HuH-7 (cell line): ENCODE measurements around the gene IFIT2.
"Not testable (repeated sequence)": the region's sequence is repeated elsewhere in the genome, so short reads cannot be mapped to it uniquely, and the experiment has no call there.

ENCODE experiments used
- DNase-seq: peaks from one replicate; pipeline ENCODE4 v3.0.0; 2011; ENCODE audit warnings: low spot score

Gene IFIT2, protein sequence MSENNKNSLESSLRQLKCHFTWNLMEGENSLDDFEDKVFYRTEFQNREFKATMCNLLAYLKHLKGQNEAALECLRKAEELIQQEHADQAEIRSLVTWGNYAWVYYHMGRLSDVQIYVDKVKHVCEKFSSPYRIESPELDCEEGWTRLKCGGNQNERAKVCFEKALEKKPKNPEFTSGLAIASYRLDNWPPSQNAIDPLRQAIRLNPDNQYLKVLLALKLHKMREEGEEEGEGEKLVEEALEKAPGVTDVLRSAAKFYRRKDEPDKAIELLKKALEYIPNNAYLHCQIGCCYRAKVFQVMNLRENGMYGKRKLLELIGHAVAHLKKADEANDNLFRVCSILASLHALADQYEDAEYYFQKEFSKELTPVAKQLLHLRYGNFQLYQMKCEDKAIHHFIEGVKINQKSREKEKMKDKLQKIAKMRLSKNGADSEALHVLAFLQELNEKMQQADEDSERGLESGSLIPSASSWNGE

DNA sequence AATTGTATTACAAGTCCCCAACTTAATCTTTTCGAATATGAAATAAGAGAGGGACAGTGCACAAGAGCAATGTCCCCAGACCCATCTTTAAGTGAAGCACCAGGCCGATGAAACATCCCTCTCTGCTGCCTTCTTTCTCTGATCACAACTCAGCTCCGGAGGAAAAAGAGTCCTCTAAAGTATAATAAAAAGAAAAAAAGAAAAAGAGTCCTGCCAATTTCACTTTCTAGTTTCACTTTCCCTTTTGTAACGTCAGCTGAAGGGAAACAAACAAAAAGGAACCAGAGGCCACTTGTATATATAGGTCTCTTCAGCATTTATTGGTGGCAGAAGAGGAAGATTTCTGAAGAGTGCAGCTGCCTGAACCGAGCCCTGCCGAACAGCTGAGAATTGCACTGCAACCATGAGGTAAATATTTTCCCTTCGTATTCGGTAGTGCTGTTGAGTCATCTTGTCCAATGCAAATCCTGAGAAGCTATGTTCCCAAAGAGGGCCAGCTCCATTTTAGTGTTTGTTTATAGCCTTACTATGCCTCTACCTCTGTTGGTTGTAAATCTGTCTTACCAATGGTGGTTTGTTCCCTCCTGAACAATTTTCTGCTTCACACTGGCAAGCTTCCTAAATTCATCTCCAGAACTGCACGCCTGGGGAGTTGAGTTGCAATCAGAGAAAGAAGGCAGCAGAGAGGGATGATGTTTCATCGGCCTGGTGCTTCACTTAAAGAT, at the start of gene IFIT2:
Gene IFIT2 (plus strand): TSS at position 326 of the 725 bp plus-strand sequence. CDS start 78 bp downstream, at position 404.
- DNase-seq, result no peak

DNA sequence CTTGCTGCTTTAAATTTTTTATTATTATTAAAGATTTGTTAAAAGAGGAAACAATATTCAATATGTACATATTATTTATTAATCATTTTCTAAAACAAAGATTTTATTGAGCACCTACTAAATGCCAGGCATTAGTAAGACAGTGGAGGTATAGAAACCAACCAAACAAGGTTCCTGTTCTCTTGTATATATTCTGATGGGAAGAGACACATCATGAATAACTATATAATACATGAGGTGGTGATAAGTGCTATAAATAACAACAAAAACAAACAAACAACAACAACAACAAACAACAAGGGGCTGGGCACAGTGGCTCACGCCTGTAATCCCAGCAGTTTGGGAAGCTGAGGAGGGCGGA, 49.6 kb upstream of the IFIT2 start:
- no peak for DNase-seq

DNA sequence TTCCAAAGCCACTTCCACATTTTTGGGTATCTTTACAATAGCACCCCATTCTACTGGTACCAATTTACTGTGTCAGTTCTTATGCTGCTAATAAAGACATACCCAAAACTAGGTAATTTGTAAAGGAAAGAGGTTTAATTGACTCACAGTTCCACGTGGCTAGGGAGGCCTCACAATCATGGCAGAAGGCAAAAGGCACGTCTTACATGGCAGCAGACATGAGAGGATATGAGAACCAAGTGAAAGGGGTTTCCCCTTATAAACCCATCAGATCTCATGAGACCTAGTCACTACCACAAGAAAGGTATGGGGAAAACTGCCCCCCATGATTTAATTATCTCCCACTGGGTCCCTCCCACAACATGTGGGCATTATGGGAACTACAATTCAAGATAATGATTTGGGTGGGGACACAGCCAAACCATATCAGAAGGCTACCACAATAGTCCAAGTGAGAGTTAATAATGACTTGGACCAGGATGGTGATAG, 46.7 kb upstream of the IFIT2 start:
- not testable (repeated sequence) for DNase-seq

DNA sequence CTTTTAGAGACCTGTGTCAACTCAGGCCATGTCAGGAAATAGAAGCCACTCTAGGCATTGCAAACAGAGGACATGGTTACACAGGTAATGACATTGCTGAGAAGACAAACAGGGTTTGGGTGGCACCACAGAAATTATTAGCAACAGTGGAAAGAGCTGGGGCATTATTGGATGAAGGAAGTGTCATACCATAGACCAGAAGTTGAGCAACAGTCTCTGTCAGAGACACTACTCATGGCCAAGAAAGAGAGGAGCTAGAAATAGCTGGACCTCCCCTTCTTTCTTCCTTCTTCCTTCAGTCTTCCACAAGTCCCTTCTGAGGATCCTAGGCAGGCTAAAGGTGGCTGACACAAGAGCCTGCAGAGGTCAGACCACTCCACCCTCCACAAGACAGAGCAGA, 46.1 kb upstream of the IFIT2 start:
- DNase-seq, result no peak

DNA sequence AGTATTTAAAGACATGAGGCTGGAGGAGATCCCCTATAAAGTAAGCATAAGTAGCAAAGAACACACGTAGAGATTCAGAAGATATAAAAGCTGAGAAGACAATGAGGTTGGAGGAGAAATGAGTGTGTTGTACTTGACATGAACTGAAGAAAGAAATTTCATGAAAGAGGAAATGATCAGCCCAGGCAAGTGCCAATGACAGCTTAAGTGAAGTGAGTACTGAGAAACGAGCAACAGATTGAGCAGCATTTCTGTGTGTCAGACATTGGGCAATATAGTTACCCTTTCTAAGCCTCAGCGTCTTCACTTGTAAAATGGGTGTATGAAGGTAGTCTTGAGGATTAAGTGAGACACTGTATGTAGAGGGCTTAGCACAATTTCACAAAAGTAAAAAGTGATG, 45.5 kb upstream of the IFIT2 start:
- no peak for DNase-seq

DNA sequence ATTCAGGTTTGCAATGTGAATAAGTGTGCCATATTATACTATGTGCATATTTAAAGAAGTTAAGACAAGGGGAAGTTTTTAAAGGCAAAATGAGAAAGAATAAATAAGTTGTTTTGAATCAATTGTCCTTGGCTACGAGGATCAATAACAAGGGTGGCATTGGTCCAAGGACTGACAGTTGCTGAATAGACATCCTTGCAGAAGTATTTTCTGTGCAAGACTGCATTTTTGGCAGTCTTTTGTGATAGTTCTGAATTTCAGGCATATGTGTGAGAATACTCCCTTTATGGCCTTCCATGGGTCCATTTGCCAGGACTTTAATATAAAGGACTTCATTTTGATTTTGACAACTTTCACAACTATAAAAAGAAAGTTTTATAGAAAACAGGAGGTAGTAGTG, 44.9 kb upstream of the IFIT2 start:
- no peak for DNase-seq

DNA sequence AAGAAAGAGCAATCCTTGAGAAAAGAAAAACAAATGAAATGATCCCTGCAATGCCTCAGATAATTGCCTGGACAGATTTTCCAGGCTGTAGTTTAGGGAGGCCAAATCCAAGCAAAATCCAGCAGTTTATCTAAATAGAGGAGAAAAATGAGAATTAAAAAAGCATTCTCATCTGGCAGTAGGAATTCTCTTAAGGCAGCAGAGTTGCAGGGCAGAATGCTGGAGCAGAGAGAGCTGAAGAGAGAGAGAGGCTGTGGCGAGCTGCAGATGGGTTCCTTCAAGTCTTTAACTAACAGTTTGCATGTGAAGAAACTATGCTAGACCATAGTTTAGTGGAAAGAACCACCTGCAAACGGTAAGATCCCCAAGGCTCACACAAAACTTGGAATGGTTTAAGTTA, 44.3 kb upstream of the IFIT2 start:
- DNase-seq, result no peak

DNA sequence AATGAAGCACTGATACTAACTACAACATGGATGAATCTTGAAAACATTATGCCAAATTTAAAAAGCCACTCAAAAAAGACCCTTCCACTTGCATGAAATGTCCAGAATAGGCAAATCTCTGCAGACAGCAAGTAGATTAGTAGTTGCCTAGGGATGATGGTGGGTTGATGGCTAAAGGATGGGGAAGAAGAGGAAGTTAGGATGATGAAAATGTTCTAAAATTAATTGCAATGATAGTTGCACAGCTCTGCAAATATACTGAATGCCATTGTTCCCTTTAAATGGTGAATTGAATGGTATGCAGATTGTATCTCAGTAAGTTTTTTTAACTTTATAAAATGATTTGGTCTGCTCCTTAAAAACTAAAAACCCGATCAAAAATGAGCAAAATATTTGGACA, 43.0 kb upstream of the IFIT2 start:
- no peak for DNase-seq

DNA sequence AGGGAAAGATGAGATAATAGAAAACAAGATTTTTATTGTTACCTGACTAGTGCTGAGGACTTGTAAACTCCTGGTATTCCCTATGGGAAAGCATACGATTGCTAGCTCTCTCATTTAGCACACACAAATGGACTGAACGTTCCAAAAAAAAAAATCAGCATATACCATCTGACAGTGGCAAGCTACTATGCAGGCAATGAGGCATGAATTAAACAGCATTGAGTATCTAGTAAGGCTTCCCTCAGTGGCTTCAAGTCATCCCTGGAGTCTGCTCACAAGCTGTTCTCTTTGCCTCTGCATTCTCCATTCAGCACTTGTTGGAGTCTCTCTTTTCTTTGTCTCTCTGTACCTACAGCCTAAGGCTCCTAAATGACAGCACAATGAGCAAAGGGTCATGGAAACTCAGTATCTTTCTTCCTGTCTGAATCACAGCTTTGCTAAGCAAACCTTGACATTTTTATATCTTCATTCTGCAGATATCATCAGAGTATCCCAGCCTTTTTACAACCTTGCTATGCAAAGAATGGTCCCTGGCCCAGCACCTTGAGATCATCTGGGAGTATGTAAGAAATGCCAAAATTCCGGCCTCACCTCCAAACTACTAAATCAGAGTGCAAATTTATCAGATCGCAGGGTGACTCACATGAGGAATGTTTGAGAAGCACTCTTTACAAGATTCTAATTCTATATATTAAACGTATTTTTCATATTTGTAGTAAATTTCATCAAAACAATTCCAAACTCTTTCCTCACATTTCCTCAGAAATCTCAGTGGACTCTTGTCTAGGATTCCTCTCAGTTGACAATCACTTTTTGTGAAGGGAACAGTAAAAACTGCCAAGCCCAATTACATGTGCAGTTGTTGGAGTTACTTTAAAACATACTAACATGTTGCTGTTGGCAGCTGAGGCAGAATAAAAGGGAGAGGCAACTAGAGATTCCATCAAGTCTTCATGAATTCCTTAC, 39.5 kb upstream of the IFIT2 start:
- no peak for DNase-seq

DNA sequence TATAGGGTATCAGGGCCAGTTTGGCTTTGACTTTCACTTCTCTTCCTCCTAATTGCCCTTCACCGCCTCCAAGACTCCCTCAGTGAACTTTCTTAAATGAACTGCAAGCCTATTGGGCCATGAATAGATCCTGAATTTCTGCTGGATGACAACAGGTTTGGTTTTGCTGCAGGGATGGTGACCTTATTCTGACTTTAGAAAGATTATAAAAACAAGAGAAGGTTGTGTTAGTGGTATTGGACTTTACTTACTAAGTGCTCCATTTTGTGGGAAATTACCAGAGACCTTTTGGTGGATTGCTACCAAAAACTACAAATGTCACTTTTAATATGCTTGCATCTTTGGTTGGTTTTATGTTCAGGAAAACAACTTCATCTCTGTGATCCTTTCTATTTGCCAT, 38.8 kb upstream of the IFIT2 start:
- no peak for DNase-seq

DNA sequence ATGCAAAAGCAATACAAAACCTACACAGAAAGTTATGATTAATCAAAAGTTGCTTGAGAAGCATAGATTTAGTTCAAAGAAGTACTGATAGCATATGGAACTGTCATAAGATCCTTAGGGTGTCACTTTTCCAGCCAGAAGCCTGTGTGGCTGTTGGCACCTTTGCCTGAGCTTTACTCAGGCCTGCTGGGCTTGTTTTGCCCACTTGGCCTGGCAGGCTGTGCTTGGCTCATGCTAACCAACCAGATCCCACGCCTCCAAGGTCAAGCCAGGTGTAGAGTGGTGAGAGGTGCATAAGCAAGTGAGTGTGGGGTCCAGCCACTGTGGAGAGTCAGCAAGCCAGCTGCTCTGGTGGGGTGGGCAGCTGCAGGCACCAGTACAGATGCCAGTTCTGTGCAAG, 38.3 kb upstream of the IFIT2 start:
- no peak for DNase-seq

DNA sequence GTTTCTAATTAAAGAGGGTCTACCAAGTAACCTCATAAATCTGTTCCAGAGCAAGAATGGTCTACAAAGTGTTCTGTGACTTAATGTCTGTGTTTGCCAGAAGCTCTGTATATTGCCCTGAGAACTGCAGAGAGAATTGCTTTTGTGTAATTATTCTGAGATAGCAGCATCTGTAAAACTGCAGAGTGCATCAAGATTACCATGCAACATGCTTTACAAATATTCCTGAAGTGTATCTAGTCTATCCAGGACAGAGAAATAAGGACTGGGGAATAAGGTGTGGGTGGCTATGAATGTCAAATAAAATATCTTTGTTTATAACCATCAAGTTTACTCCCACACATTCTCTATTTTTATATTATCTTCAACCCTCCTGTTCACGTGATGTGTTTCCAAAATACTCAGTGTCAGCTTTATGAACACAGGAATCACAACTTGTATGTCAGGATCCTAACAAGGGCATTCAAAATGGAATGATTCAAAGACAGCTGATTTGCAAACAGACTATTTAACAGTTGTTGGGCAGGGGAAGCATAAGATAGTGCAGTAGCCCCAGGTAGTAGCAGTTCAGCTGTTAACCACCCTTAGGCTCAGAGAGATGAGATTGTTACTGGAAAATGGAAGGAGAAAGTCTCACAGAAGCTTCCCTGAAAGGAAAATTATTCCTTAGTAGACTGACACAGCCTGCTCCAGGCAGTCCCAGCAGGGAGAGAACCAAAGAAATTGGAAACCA, 35.0 kb upstream of the IFIT2 start:
- no peak for DNase-seq

DNA sequence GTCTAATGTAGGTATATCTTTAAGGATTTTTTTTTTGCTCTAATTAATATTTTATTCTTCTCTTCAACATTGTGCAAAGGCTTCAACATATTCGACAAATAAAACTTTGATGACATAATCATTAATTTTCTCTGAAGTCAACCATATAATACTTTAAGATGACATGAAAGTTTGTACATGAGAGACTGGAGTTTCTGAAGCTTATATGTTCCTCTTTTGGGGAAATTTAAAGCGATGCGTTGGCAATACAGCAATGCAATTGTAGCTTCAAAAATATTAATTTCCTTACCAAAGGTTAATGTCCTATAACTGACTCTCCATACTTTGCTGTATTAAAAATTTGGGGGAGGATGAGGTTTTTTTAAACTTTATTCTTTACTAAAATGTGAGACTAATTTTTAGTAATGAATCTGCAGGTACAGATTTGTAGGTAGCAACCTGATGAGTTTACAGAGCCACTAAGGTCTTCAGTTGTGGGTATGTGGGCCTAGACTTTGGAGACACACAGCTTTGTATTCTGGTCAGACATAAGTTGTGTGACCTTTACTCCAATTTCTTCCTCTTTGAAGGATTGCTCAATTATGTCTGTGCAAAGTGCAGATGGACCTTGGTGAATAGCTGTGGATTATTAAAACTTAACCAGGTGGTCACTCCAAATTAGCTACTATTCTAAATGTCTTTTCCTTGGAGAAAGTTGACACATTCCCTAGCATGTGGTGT, 32.3 kb upstream of the IFIT2 start:
- DNase-seq, result peak; percentile 18

DNA sequence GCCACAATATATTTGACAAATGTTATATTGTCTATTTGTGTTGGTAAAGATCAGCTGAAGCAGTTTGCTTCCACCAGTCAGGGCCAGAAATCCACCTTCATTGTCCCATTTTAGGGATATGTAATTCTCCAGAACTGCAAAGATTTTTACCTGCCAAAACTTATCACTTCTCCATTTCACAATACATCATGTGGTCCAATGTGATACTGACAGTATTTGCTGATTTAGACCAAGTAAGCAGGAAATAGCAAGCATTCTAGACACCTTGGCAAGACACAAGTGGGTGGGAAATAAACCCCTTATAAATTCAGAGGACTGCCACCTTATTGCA, 31.7 kb upstream of the IFIT2 start:
- DNase-seq, result no peak

DNA sequence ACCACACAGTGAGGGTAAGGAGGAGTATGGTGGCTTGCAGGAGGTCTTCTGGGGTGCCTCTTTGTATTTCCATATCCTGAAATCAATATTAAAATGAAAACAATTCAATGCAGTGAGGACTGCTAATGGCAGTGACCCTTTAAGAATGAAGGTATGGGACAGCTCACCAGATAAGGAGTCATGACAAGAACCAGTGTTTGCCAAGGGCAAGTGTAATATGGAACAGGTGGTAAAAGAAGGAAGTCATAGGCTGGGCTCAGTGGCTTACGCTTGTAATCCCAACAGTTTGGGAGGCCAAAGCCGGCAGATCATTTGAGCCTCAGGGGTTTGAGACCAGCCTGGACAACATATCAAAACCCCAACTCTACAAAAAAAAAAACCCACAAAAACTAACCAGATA, 30.3 kb upstream of the IFIT2 start:
- no peak for DNase-seq

DNA sequence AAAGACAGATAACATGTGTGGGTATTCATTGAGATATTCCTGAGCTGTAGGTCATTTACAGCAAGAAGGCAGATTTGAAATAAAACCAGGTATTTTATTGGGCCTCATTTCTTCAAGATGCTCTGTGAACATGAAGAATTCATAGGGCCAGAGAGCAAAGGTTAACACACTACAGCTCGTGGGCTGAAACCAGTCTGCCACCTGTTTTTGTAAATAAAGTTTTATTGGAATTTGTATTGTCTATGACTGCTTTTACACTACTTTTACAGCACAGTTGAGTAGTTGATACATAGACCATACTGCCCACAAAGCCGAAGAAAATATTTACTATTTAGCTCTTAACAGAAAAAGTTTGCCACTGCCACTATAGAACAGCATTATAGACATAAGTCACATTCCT, 28.2 kb upstream of the IFIT2 start:
- DNase-seq, result no peak

DNA sequence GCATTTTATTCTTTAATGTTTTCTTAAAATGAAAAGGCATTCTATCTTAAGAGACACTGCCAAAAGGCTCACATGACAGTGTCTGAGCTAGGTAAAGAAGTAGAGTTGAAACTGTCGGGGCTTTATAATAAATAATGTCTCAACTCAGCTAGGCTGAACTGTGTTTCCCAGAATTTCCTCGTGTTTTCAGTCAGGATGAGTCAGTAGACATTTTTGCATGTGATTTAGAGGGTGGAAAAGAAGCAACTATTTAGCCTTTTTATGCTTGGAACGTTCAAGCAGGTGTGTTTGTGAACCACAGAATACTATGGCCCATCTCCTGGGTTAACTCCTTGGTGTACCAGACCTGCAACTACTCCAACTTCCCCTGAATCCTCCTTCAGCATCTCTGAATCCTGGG, 26.9 kb upstream of the IFIT2 start:
- no peak for DNase-seq

DNA sequence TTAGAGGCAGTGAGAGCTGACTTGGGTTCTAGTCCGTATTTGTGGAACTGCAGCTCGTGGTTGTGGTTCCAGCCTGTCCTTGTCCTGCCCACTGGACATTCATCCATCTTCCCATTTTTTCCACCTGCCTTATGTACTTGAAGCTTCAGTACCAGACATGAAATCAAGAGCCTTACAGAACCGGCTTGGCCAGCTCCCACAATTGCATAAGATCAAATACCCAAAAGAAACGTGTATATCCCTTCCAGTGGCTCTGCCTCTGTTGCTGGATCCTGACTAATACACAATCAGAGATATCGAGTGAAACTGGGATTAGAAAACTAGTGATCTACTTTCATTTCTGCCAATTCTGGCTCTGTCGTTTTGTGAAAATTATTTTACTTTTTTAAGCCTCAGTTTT, 26.5 kb upstream of the IFIT2 start:
- no peak for DNase-seq

DNA sequence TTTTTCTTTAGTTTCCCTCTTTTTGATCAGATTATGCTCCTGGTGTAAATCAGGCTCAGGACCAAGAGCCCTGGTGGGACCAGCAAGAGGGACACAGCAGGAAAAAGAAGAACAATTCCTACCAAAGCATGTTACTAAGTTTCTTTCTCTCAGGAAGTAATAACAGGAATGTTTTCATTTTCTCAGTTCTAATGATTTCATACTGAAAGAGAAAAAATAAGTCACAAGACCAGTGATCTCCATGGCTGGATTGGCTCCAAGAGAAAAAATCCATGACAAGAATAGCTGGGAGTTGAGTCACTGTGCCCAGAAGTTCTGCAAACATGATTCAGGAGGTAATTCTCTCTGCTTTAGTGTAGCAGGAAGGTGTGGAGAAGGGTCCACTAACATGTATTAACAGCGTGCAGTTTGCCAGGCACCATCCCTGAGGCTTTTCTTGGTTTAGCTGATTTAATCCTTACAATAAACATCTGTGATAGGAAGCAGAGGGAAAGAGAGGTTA, 23.8 kb upstream of the IFIT2 start:
- no peak for DNase-seq

DNA sequence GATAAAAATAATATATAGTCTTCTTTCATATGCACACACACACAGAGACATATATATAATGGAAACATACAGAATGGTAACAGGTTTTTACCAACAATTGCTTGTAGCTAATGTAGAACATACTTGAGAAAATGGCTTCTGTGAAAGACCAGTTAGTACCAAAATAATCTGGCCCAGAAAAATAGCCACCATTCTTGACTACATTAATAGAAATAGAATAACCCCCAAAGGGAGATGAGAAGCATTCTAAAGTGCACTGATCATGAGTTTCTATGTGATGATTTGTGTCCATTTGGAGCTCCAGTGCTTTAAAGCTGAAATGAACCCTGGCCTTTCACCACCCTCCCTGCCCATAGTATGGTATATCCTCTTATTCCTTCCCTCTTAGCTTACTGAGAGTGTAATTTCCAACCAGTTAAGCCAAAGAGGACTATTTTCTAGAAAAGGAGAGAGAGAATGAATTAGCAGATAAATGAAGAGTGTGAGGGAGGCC, 22.9 kb upstream of the IFIT2 start:
- DNase-seq, result no peak

DNA sequence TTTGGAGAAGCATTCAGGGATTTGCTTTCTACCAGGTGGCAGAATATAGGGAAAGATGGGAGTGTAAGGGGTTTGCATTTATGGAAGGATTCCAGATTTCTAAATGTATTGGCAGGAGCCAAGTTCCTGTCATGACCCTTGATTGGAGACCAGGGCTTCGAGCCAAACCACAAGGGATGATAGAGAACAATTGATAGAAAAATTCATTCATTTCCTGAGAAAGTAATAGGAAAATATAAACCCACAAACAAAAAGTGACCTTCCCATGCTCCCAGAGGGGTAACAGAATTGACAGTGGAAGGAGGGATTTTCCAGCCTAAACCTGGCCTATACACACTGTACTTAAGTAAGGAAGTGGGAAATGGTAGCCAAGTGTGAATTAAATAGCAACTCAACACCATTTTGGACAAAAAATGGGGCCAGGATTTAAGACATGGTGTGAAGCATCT, 22.4 kb upstream of the IFIT2 start:
- no peak for DNase-seq
